Endothelial cell of umbilical vein (primary cell): ENCODE measurements around the gene SLC5A8. TPM values are rescaled to one million over a fixed set of nuclear protein-coding genes. Genes with fewer than 3 reads are reported as not detected.

Source experiments
- BruUV-seq: library from RNA; stranded (reverse); fragments of 400-500 nt; replicated peaks from 2 replicates; lab custom pipeline; 2021; lab: Mats Ljungman, UMichigan
- CTCF ChIA-PET: fragments of 300-600, 350-600 bp; sonication (Branson Sonifier 250); formaldehyde crosslinking; loops from one replicate; lab custom pipeline; 2021; ENCODE audit warnings: antibody characterized with exemption, inconsistent platforms; lab: Charles Lee
- POLR2A ChIA-PET: fragments of 300-600, 350-600 bp; sonication (Branson Sonifier 250); formaldehyde crosslinking; loops from one replicate; lab custom pipeline; 2021; ENCODE audit warnings: antibody characterized with exemption, inconsistent platforms; lab: Charles Lee
- DNase-seq: peaks from one replicate; pipeline ENCODE4 v3.0.0-alpha.2; 2011; ENCODE audit warnings: low read depth, low spot score
- FAIRE-seq: peaks from 2 replicates; lab custom pipeline; 2011; peaks lifted over from hg19 to GRCh38; lab: Jason Lieb, UNC
- H2AFZ ChIP-seq: 2 replicates; pipeline ENCODE4 v1.6.0; 2012; ENCODE audit warnings: low read depth, low read length, control low read depth, inconsistent platforms
- H3K27ac ChIP-seq: 2 replicates; pipeline ENCODE4 v1.5.1; 2011; ENCODE audit warnings: low read depth, mild to moderate bottlenecking, control low read depth, low read length, moderate library complexity; ENCODE audit not compliant: insufficient read depth
- H3K27me3 ChIP-seq, 2 experiments: 2 replicates each; pipeline versions ENCODE4 v1.6.0 to v1.6.1; 2011; ENCODE audit warnings: low read length in 2 of 2, mixed read lengths in 1 of 2; ENCODE audit not compliant: control insufficient read depth in 2 of 2, insufficient read depth in 2 of 2
- H3K36me3 ChIP-seq, 2 experiments: 2 replicates in 1 of 2; 3 replicates in 1 of 2; pipeline ENCODE4 v1.5.1; 2011; ENCODE audit warnings: low read length in 2 of 2, mild to moderate bottlenecking in 1 of 2, moderate library complexity in 1 of 2; ENCODE audit not compliant: control insufficient read depth in 2 of 2, insufficient read depth in 2 of 2; ENCODE audit errors: extremely low read depth in 1 of 2
- H3K4me1 ChIP-seq: 3 replicates; pipeline ENCODE4 v1.5.1; 2011; ENCODE audit warnings: mild to moderate bottlenecking, low read length; ENCODE audit not compliant: control insufficient read depth, insufficient read depth; ENCODE audit errors: extremely low read depth
- H3K4me2 ChIP-seq: 2 replicates; pipeline ENCODE4 v1.6.1; 2011; ENCODE audit warnings: low read length, control low read depth, mixed read lengths; ENCODE audit not compliant: insufficient read depth
- H3K4me3 ChIP-seq, 3 experiments: fragments of 200-600 bp in 1 of 3; sonication (generic), shearing (Covaris generic) in 1 of 3; replicated peaks in 1 of 3; 2 replicates each; pipeline ENCODE4 v1.5.1; 2011 to 2016; ENCODE audit warnings: control low read depth in 3 of 3, low read length in 3 of 3, mild to moderate bottlenecking in 2 of 3, inconsistent platforms in 1 of 3, low read depth in 1 of 3, moderate library complexity in 1 of 3; ENCODE audit not compliant: insufficient read depth in 1 of 3
- H3K79me2 ChIP-seq: 2 replicates; pipeline ENCODE4 v1.6.0; 2012; ENCODE audit warnings: low read length, inconsistent platforms; ENCODE audit not compliant: control insufficient read depth, insufficient read depth
- H3K9ac ChIP-seq: replicated peaks from 2 replicates; pipeline ENCODE3; 2011; ENCODE audit warnings: low read length, control low read depth; ENCODE audit not compliant: insufficient read depth; ENCODE audit errors: extremely low read depth
- H3K9me1 ChIP-seq: replicated peaks from 3 replicates; pipeline ENCODE4 v1.6.0; 2011; ENCODE audit warnings: mild to moderate bottlenecking, low read length; ENCODE audit not compliant: control insufficient read depth, insufficient read depth; ENCODE audit errors: extremely low read depth
- H3K9me3 ChIP-seq: replicated peaks from 2 replicates; pipeline ENCODE4 v1.5.1; 2012; ENCODE audit warnings: low read length, inconsistent platforms; ENCODE audit not compliant: control insufficient read depth, insufficient read depth
- H4K20me1 ChIP-seq: replicated peaks from 2 replicates; pipeline ENCODE3; 2011; ENCODE audit warnings: mild to moderate bottlenecking, low read length; ENCODE audit not compliant: control insufficient read depth, insufficient read depth; ENCODE audit errors: extremely low read depth
- EZH2 ChIP-seq: IDR thresholded peaks from 2 replicates; pipeline ENCODE4 v1.6.1; 2012; ENCODE audit warnings: borderline replicate concordance, low read depth, mild to moderate bottlenecking, moderate library complexity, low read length, inconsistent platforms; ENCODE audit not compliant: severe bottlenecking
- FOS ChIP-seq: IDR thresholded peaks from 2 replicates; pipeline ENCODE4 v1.6.1; 2011; ENCODE audit warnings: mild to moderate bottlenecking, low read length, moderate library complexity, borderline replicate concordance; ENCODE audit not compliant: insufficient read depth
- GATA2 ChIP-seq: IDR thresholded peaks from 2 replicates; pipeline ENCODE4 v1.7.0; 2011; ENCODE audit warnings: low read depth, mild to moderate bottlenecking, moderate library complexity, mixed read lengths, low read length; ENCODE audit not compliant: insufficient read length, insufficient read depth
- JUN ChIP-seq: IDR thresholded peaks from 2 replicates; pipeline ENCODE4 v1.6.1; 2011; ENCODE audit warnings: borderline replicate concordance, low read depth; ENCODE audit not compliant: insufficient read length, insufficient read depth
- MYC ChIP-seq: IDR thresholded peaks from one replicate; pipeline ENCODE4 v1.6.1; 2011; ENCODE audit warnings: mild to moderate bottlenecking, low read depth, low read length
- POLR2A ChIP-seq: IDR thresholded peaks from 2 replicates; pipeline ENCODE4 v1.6.1; 2012; ENCODE audit warnings: low read depth, mild to moderate bottlenecking, control low read depth, low read length
- POLR2AphosphoS5 ChIP-seq: IDR thresholded peaks from 2 replicates; pipeline ENCODE4 v1.6.1; 2012; ENCODE audit warnings: low read depth, mild to moderate bottlenecking, control low read depth, low read length, moderate library complexity; ENCODE audit not compliant: insufficient read depth
- dilution Hi-C: fragments of 300-500 bp; cut with MboI; formaldehyde crosslinking; loops from one replicate; pipeline ENCODE4 v1.15.0; 2019; ENCODE audit warnings: low sequenced_read_pairs; ENCODE audit not compliant: extremely low pct_ligation_motif_present
- intact Hi-C: fragments of 100-400 bp; cut with micrococcal nuclease; formaldehyde crosslinking; loops from one replicate; pipeline ENCODE4 v1.10.0; 2022
- polyA plus RNA-seq, 4 experiments: library from polyadenylated mRNA; depleted of rRNA in 3 of 4; stranded (reverse) in 3 of 4; unstranded in 1 of 4; fragments of >200 nt; gene quantifications; 2 replicates each; pipeline versions ENCODE4 v1.2.1 to v1.2.3, GENCODE V29; 2011 to 2012; ENCODE audit warnings: missing spikeins in 1 of 4
- total RNA-seq: library from RNA; stranded (reverse); gene quantifications from 2 replicates; pipeline ENCODE4 v1.2.3, GENCODE V29; 2021
- TF ChIP-seq, protein P1 (sequence below), 2 donors: IDR thresholded peaks; 1 replicate in 1 of 2; 2 replicates in 1 of 2; pipeline ENCODE4 v1.5.1; 2011; ENCODE audit warnings: low read length in 2 of 2, mild to moderate bottlenecking in 2 of 2, moderate library complexity in 2 of 2, control low read depth in 1 of 2, inconsistent platforms in 1 of 2, low read depth in 1 of 2; ENCODE audit not compliant: insufficient read depth in 1 of 2; ENCODE audit errors: extremely low read depth in 1 of 2
- TF ChIP-seq, protein P2 (sequence below): IDR thresholded peaks from 2 replicates; pipeline ENCODE4 v1.6.1; 2011; ENCODE audit not compliant: insufficient read depth, insufficient read length

Gene SLC5A8
- total and polyA plus RNA-seq, 2 donors (not counting 3 experiments of a cell fraction or from before 2014, with no cell fraction given): not detected

DNA sequence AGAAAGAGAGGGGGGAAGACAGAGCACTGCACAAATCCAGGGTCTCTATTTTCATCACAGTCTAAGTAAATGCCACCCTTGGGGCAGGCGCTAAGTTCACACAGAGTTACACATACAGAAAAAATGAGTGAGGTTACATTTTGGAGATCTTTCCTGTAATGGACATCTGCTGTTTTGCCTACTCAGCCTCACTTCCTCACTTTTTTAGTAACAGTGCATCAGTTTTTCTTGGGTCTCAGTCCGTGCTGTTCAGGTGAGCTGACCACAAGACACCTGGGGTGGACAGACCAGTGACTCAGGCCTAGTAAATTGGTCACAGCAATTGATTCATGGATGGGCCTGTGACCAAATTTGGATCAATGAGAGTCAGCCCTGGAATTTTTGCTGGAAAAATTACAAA is 33.6 kb upstream of the SLC5A8 start:
- TF ChIP-seq MYC (no peak), FOS (no peak), POLR2A (no peak), POLR2AphosphoS5 (no peak), EZH2 (no peak), JUN (no peak), GATA2 (no peak)
- TF ChIP-seq, protein P1, sequence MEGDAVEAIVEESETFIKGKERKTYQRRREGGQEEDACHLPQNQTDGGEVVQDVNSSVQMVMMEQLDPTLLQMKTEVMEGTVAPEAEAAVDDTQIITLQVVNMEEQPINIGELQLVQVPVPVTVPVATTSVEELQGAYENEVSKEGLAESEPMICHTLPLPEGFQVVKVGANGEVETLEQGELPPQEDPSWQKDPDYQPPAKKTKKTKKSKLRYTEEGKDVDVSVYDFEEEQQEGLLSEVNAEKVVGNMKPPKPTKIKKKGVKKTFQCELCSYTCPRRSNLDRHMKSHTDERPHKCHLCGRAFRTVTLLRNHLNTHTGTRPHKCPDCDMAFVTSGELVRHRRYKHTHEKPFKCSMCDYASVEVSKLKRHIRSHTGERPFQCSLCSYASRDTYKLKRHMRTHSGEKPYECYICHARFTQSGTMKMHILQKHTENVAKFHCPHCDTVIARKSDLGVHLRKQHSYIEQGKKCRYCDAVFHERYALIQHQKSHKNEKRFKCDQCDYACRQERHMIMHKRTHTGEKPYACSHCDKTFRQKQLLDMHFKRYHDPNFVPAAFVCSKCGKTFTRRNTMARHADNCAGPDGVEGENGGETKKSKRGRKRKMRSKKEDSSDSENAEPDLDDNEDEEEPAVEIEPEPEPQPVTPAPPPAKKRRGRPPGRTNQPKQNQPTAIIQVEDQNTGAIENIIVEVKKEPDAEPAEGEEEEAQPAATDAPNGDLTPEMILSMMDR (IDR thresholded peaks at IDR 0.05; ENCODE audit: extremely low read depth in 1 of 2, insufficient read depth in 1 of 2, low read depth in 1 of 2, low read length in 2 of 2): no peak
- TF ChIP-seq, protein P2, sequence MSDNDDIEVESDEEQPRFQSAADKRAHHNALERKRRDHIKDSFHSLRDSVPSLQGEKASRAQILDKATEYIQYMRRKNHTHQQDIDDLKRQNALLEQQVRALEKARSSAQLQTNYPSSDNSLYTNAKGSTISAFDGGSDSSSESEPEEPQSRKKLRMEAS: no peak
- Histone ChIP-seq H3K79me2 (no peaks in the 10 kb centered on the region), H3K9me1 (no peaks in the 10 kb centered on the region), H4K20me1 (no peaks in the 10 kb centered on the region), H3K9ac (no peak overlapping the region), H3K4me3 (no peak overlapping the region), H3K36me3 (no peaks in the 10 kb centered on the region), H3K27me3 (no peaks in the 10 kb centered on the region), H3K4me1 (no peaks in the 10 kb centered on the region), H3K4me2 (no peak overlapping the region), H3K9me3 (no peaks in the 10 kb centered on the region), H3K27ac (no peak overlapping the region), H2AFZ (no peak overlapping the region)
- intact Hi-C loops (no loop called here), dilution Hi-C loops (no loop called here)
- ChIA-PET POLR2A (no interaction called here), CTCF (no interaction called here)
- no TSS peak for BruUV-seq
- FAIRE-seq (no peak), DNase-seq (no peak)
